NAMALWA (cell line): ENCODE results near the gene LYST.
"Not testable (repeated sequence)": the region's sequence is repeated elsewhere in the genome, so short reads cannot be mapped to it uniquely, and the experiment has no call there.

ENCODE experiments used
- DNase-seq: peaks from one replicate; pipeline ENCODE4 v3.0.0-alpha.2; 2015; ENCODE audit warnings: low spot score

LYST gene

DNA sequence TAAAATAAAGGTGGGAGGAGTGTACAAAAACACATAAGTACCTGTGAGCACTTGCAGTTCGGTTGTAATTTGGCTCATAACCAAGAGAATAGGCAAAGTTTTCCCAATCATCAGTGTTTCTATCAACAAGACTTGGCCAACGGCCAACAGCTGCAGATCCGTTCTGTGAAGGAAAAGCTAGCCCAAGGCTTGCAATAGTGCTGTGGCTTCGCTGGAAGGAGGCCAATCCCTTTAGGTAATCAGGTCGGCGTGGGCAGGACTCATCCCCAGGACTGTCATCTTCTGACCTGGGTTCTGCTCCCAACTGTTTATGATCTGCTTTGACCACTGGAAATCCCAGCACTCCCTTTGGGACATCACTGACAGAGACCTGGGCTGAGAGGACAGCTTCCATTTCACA, 107.8 kb downstream of the LYST start:
- no peak for DNase-seq

DNA sequence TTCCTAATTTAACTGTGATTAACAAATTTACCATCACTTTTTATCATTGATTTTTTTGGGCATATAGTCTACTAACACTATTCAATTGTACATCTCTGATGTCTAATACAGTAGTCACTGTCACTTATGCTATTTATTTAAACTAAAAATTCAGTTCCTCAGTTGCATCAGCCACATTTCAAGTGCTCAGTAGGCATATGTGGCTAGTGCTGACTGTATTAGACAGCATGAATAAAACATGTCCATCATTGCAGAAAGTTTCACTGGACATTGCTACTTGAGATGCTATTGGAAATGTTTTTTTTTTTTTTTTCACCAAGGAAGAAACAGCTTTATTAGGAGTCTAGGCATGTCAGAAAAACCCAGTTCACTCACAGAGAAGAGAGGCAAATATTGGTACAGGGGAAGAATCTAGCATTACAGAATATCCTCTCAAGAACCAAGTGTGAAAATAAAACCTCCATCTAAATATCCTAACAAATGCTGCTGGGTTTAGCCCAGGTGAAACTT, 109.1 kb downstream of the LYST start:
- no peak for DNase-seq

DNA sequence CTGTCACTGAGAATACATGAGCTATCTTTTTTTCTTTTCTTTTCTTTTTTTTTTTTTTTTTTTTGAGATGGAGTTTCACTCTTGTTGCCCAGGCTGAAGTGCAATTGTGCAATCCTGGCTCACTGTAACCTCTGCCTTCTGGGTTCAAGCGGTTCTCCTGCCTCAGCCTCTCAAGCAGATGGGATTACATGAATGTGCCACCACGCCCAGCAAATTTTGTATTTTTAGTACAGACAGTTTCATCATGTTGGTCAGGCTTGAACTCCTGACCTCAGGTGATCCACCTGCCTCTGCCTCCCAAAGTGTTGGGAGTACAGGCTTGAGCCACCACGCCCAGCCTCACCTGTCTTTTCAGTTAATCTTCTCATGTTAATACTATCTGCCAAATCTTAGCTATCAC, 112.5 kb downstream of the LYST start:
- DNase-seq = not testable (repeated sequence)

DNA sequence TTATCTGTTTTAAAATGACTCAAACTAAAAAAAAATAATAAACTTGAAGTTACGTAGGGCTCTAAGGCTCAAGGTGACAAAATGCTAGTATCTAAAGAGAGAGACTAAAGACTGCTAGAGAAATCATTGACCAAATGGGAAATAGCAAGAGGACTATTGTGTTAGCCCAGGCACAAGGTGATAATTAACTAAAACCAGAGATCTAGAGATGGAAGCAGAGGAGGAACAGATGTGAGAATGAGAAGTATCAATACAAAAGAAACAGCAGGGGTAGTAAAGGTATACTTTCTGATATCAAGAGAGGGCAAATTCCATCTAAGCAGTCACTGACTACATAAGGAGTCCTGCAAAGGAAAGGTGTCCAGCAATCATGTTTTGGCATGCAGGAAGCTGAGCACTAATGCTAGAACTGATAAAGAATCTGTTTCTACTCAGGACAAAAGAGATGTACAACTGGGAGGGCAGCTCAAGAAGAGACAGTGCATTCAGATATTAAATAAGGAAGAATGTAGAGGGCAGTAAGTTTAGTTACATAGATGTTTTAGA, 116.9 kb downstream of the LYST start:
- DNase-seq = no peak

DNA sequence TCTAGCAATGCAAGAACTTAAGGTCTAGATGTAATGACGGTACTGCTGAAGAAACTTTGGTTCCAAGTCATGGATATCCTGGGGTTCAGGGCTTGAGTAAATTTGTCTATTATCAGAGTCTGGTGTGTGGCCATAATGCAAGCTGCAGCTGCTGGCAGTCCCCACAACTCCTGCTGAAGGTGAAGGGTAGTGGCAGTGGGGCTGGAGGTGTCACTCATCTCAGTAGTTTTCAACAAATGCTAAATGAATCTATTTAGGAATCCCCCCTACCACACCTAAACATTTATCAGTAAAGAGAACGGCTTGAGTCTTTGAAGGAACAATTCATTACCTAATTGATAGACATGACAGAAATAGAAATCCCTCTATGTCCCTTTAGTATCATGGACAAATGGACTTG, 118.0 kb downstream of the LYST start:
- no peak for DNase-seq

DNA sequence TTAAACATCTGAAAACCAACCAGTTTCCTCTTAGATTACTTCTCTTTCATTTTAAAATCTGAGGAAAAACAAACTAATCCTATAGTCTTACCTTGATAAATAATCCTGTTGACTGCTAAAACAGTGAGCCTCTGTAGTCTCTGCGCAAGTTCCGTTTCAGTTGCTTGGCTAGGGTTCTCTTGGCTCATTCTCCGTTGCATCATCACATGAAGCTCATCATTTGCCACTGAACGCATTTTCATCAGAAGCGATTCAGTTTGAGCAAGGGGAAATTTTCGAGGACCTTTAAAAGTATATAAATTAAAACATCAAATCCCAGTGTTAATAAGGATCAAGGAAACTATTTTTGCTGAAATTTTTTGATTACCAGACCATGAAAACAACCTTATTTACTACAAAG, 120.5 kb downstream of the LYST start:
- no peak for DNase-seq

DNA sequence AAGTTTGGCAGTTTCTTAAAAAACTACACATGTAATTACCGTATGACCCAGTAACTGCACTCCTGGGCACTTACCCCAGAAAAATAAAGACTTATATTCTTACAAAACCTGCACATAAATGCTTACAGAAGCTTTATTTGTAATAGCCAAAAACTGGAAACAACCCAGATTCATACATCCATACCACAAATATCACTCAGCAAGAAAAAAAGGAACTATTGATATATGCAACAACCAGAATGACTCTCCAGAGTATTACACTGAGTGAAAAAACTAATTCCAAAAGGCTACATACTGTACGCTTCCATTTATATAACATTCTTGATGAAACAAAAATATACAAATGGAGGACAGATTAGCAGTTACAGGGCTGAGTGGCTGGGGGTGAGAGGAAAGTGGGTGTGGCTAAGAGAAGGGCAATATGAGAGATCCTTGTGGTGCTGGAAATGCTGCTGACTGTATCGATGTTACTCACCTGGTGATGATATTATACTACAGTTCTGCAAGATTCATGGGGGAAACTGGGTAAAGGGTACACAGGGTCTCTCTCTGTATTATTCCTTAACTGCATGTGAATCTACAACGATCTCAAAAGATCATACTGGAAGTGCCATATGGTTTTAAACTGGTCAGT, 121.1 kb downstream of the LYST start:
- DNase-seq = no peak

DNA sequence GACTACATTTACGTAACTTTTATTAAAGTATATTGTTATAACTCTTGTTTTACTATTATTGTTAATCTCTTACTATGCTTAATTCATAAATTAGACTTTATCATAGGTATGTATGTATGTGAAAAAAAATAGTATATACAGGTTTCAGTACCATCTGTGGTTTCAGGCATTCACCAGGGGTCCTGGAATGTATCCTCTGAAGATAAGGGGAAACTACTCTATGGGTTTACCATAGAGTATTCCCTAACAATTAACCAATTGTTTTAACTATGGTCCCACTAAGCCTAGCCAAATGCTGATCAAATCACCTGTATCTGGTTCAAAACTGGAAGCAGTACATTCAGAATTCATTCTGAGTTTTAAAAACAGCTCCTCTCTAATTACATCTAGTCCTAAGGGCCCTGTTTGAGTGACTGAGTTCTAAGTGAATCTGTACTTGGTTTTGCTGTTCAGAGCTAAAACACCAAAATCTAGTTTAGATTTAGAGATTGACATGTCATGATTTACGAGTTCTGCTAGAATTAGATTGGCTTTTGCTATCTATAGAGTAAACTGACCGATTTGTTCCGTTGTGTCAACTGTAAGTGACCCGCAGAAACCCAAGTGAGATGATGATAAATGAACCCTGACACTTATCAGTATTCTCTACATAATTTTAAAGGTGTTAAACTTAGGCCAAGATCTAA, 123.6 kb downstream of the LYST start:
- no peak for DNase-seq

DNA sequence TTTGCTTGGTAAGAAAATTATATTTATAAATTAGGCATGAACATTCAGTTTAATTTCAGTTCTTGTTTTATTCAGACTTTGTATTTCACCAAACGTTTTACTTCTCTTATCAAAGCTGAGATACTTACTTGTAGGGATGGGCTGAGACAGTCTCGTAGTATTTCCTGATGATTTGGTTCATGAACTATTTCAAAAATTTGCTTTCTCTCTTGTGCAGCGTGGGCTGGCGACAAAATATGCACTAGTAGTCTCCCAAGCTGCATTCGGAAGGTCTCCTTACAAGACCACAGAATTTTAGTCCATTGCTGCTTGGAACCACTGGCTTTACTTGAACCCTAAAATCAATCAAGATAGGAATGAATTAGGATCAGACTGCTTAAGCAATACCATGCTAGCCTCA, 125.4 kb downstream of the LYST start:
- DNase-seq = no peak

DNA sequence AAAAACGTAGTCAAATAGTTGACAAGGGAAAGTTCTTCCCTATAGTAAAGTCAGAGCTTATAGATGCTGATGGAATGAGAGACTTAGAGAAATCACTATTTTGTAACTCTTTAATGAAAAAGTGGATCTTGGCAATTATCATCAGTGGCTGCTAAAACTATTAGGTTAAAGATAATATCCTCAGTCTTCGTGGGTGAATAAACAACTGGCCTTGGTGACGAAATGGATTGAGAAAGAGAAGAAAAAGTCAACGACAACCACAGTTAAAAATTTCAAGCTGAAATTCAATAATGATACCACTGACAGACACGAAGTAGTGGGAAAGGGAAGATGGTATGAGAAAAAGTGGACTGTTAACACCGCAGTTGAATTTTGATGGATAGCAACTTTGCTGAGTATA, 127.1 kb downstream of the LYST start:
- DNase-seq = no peak

DNA sequence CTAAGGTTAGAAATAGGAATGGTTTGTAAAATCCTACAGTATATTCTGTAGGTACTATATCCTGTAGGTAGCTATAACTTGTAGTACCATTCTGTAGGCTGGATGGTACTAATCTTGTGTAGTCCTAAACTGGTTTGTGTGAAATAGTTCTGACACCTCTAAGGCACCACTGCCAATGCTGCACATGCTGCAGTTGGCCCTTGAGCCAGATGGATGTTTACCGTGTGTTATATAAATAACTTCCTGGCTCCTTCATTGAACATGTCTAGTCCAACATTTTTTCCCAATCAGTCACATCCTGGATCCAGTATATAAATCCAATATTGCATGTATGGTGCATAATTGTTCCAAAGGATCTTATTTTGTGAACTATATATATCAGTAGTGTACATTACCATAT, 127.6 kb downstream of the LYST start:
- no peak for DNase-seq

DNA sequence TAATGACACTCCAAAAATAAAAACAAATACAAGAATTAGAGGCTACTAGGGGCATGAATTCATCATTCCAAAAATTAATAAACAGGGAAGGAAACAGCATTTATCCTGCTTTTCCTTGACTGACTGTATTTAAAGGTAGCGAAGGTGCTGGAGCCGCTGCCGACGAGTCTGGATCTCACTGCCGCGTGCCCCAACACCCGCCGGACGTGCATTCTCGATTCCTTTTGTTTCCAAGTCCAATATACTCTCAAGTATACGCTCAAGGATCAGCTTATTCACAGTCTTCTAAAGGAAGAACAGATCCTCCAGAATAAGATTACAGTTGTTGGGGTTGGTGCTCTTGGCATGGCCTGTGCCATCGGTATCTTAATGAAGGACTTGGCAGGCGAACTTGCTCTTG, 129.0 kb downstream of the LYST start:
- no peak for DNase-seq

DNA sequence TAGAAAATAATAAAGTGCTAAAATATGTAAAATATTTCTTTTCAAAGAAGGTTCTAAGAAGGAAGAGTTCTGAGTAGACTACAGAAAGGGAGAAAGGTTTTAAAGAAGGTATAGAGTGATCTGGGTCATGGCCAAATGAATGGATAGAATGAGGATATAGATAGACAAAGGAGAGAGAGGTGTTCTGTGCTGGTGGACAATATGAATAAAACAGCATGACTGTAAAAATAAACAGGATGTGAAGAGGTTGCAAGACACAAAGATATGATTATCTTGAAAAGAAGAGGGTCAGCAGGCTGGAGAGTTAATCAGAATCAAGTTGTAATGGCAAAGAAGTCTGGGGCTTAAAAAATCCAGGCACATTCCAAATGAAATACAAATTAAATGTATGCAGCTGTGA, 130.4 kb downstream of the LYST start:
- no peak for DNase-seq

DNA sequence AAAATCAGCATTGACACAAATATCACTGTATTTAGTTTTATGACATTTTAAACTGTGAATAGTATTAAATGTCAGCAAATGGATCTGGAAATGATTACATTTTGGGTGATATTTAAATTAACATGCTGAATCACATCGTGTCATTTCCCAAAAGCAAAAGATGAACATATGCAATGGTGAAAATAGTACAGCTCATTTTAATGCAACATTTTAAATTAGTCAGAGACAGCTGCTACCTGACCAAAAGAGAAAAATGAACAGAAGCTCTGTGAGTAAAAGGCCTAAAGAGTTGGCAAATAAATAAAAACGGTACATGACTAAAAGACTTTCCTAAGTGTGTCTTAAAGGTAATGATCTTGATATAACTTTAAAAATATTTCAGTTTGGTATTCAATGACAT, 131.1 kb downstream of the LYST start:
- DNase-seq = no peak

DNA sequence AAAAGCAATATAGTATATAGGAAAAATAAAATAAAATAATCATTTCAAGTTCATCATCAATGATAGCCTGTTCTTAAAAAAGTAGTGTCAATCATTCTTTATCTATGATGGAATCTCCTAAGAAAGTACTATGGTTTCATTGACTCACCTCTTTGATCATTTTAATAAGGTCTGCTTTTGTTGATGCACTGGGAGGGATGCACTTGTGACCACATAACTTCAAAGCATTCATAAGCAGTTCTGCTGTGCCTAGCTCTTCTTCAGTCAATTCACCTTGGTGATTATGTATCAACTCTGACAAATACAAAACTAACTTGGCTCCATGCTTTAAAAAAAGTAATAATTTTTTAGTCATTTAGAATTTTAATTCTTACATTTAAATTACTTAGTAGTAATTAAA, 132.4 kb downstream of the LYST start:
- no peak for DNase-seq

DNA sequence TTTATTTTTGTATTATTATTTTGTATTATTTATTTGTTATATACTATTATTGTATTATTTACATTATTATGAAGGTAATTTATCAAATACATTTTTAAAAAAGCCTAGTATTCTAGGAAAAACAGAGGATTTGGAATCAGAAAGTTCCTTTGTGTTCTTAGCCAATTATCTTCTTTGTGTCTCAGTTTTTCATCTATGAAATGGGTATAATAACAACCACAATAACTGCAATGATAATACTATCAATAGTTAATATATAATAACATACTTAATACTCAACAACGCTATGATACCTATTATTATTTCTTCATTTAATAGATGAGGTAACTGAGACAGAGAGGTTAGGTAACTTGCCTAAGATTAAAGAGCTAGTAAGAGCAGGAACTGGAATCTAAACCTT, 136.7 kb downstream of the LYST start:
- no peak for DNase-seq

DNA sequence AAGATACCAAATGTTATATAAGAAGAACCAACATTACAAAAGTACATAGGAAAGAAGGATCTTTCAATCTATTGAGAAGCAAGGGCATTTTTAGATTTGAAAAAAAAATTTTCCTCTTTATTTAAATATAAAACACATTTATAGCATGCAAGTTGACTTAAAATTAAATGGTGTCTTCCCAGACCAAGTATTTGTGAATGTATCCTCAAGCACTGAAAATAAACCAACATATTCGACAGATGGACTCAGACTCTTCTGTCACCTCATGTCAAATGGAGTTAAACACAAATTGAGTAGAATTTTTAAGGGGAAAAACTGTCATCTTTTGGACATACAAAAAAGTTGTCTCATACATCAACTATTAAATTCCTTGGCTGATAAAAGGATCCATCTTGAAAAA, 140.1 kb downstream of the LYST start:
- DNase-seq = no peak

DNA sequence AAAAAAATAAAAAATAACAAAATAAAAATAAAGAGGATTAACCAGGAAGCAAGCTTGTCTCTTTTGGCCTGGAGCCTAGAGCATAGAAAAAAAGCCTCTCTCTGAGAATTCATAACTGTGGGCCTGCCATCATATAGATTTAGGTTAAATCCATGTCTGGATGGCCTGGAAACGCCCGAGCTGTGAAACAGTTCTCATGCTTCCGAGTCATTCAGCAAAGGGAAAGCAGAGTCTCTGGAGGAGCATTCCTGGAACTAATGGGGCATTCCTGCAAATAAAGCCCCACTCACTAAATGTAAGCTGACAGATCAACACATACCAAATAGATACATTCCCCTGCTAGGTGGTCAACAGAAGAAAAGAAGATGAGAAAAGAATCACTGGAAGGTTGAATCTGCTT, 141.3 kb downstream of the LYST start:
- DNase-seq = no peak

DNA sequence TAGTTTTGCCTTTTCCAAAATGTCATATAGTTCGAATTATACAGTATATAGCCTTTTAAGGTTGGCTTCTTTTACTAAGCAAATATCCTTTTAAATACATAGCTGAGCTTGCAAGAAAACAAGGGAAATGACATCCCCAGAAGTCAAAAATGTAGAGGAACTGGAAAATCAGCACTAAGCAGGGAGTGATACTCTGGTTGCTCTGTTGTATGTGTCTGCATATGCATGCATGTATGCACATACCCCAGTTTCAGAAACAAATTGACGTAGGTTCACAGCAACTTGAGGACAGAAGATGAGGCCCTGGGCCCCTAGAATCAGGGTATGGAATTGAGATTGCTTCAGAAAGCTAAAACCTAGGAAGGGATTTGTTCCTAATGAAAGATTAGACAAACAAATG, 142.0 kb downstream of the LYST start:
- DNase-seq = no peak

DNA sequence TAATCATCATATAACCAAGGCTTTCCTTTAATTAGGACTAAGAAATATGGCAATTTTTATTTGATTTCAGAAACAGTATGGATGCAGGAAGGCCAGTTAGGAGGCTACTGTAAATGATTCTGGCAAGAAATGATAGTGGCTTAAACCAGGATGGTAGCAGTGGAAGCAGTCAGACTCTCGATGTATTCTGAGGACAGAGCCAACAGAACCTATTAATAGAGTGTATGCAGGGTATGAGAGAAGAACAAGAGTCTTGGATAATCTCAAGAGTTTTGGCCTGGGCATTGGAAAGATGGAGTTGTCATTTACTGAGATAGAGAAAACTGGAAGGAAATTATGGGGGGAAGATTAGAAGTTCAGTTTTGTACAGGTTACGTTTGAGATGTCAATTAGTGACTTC, 143.8 kb downstream of the LYST start:
- no peak for DNase-seq

DNA sequence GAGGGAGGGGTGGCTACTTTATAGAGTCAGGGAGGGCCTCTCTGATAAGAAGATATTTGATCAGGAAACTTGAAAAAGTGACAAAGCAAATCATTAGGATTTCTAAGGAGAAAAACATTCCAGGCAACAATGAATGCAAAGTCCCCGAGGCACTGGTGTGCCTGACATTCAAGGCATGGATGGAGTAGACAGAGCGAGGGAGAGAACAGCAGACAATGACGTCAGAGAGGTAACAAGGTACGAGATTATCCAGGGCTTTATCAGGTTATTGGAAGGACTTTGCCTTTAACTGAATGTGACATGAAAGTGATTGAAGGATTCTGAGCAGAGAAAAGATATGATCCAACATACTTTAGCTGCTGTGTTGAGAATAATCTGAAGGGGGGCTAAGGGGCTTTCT, 144.7 kb downstream of the LYST start:
- no peak for DNase-seq

DNA sequence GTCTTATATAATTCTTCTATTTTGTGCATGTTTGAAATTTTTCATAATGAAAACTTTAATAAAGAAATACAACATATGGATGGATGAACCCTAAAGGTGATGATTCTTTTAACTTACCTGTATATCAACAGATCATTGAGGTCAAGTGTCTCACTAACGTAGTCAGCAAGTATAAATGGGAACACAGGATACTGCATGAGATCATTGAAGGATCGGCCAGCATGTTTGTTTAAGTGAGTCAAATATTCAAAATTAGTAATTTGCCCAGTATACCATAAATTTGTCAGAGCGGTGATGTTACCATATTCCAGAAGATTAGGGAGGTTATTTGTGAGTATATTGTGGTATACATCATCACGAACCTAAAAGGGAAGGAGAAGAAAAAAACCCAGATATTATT, 146.2 kb downstream of the LYST start:
- DNase-seq = no peak

DNA sequence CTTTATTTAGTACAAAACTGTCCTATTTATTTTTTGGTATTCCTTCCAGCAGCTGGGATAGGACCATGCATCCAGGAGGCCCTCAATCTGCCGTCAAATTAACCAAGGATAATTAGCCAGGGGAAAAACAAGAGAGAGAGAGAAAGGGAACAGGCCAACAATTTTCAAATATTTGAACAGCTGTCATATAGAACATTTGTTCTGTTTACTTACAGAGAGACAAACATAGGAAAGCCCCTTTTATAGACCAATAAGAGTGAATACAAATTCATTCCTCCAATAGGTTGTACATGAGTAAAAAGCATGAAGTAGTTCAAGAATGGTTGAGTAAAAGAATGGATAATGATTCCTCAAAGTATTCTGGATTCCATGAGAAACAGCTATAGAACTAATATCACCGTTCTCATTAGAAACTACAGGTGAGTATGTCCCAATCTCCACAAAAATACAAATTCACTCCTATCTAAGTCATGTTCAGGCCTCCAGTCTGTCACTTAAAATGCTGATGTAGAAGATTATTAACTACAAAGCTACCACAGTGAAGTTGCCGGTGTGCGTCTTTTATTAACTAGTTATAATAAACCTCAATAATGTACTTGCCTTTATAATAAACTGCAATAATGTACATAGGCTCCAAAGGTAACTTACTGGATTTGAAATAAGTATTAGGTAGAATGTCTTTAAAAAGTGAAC, 152.4 kb downstream of the LYST start:
- DNase-seq = no peak
